ENCODE measurements around the gene ZCCHC8. TPM values are rescaled to one million over a fixed set of nuclear protein-coding genes. Genes with fewer than 3 reads are reported as not detected.

ZCCHC8 gene
- total RNA-seq, 1 experiment from 2014 or later = 30.5 TPM

GRCh38 chr12:122547330-122547729 is 46.6 kb upstream of the ZCCHC8 start:
- H3K9me3 ChIP-seq (ENCODE audit: control insufficient read depth in 1 of 2, insufficient read depth in 1 of 2, low read depth in 1 of 2, low read length in 2 of 2) = no peaks in the 10 kb centered on the region
- no peak for DNase-seq (ENCODE audit: low read depth, low spot score)
- H3K79me2 ChIP-seq (ENCODE audit: insufficient read depth, low read length) = no peaks in the 10 kb centered on the region; the same call in 1 of the 2 replicates
- CTCF ChIA-PET = no interaction called here
- H3K4me3 ChIP-seq (replicated peaks in 1 of 2; ENCODE audit: low read depth in 1 of 2, low read length in 2 of 2) = no peak overlapping the region
- no peaks in the 10 kb centered on the region for H3K4me1 ChIP-seq (ENCODE audit: control insufficient read depth in 1 of 2, insufficient read depth in 2 of 2, low read length in 2 of 2)
- RAD21 ChIA-PET (ENCODE audit: low non-redundant PET in 1 of 2, low total read pairs in 2 of 2, uncharacterized antibody in 2 of 2, unreplicated experiment in 2 of 2) = no interaction called here
- H2AFZ ChIP-seq (ENCODE audit: low read depth, low read length, poor library complexity, severe bottlenecking) = no peak overlapping the region
- intact Hi-C loops (cut with micrococcal nuclease) = no loop called here
- H3K36me3 ChIP-seq (ENCODE audit: control insufficient read depth in 1 of 2, insufficient read depth in 2 of 2, low read length in 2 of 2) = peaks cover 37 to 53% of the 10 kb centered on the region in 2 experiments
- no peak overlapping the region for H3K9ac ChIP-seq (ENCODE audit: low read length)
- H3K27ac ChIP-seq (ENCODE audit: low read depth, low read length) = no peak overlapping the region
- POLR2A ChIA-PET = no interaction called here
- H3K4me2 ChIP-seq (ENCODE audit: low read length) = no peak overlapping the region
- no peaks in the 10 kb centered on the region for H3K27me3 ChIP-seq (ENCODE audit: insufficient read depth, low read length)
- TF ChIP-seq CBX3 (IDR thresholded peaks at IDR 0.05; ENCODE audit: low read depth) (no peak), ZNF274 (IDR thresholded peaks at IDR 0.05; ENCODE audit: low read depth, low read length) (no peak), EZH2phosphoT487 (IDR thresholded peaks at IDR 0.05; ENCODE audit: borderline replicate concordance) (no peak), YY1 (IDR thresholded peaks at IDR 0.05; ENCODE audit: extremely low read depth, insufficient replicate concordance, low read depth, low read length) (no peak), TCF7L2 (IDR thresholded peaks at IDR 0.05; ENCODE audit: borderline replicate concordance, extremely low read depth, insufficient read depth, insufficient read length) (no peak), SP1 (IDR thresholded peaks at IDR 0.05; ENCODE audit: low read depth) (no peak), MAX (IDR thresholded peaks at IDR 0.05) (no peak), CTCF (IDR thresholded peaks at IDR 0.05 in 2 of 3, conservative IDR thresholded peaks at IDR 0.05 in 1 of 3; ENCODE audit: borderline replicate concordance in 1 of 3, insufficient read depth in 1 of 3, low read depth in 2 of 3, low read length in 2 of 3) (no peak), EZH2 (IDR thresholded peaks at IDR 0.05) (no peak), FOSL1 (IDR thresholded peaks at IDR 0.05; ENCODE audit: low read depth) (no peak)
- TF ChIP-seq, protein P1, sequence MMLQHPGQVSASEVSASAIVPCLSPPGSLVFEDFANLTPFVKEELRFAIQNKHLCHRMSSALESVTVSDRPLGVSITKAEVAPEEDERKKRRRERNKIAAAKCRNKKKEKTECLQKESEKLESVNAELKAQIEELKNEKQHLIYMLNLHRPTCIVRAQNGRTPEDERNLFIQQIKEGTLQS (IDR thresholded peaks at IDR 0.05) = no peak
- no peaks in the 10 kb centered on the region for H3K9me2 ChIP-seq (ENCODE audit: insufficient read depth)
- BruUV-seq (replicated peaks) = no TSS peak
- no peak for ATAC-seq
- H4K20me1 ChIP-seq (ENCODE audit: insufficient read depth) = no peaks in the 10 kb centered on the region

All from HCT116 (cell line).